ENCODE measurements around the gene MRPL44.

Gene MRPL44

GRCh38 chr2:223972656-223973102 lies 15.4 kb downstream of the MRPL44 start:
- no peaks in the 10 kb centered on the region for H3K27me3 ChIP-seq (ENCODE audit: insufficient read depth, low read length)
- peaks cover 15% of the 10 kb centered on the region for H3K36me3 ChIP-seq (ENCODE audit: insufficient read depth, low read length)
- no peak overlapping the region for H2AFZ ChIP-seq (ENCODE audit: low read length, unreplicated experiment)
- no peak overlapping the region for H3K27ac ChIP-seq (ENCODE audit: low read depth, low read length)
- H3K4me1 ChIP-seq (ENCODE audit: control insufficient read depth, insufficient read depth, low read length, unreplicated experiment) = peaks cover 34% of the 10 kb centered on the region
- H3K4me3 ChIP-seq (ENCODE audit: low read depth, low read length) = no peak overlapping the region
- H3K79me2 ChIP-seq (ENCODE audit: control insufficient read depth, insufficient read depth, low read length, unreplicated experiment) = no peaks in the 10 kb centered on the region

DNA sequence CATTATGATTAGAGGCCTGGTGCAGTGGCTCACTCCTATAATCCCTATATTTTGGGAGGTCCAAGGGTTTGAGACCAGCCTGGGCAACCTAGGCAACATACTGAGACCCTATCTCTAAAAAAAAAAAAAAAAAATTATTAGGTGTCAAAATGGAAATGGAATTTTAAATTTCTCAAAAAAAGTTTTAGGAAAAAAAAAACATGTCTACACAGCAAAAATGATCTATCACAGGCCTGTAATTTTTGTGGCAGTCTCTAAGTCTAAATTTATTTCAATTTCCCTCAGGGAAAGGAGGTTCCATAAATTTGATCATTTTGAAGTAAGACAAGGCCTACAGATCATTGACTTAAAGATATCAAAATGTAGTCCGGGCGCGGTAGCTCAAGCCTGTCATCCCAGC lies 16.3 kb downstream of the MRPL44 start:
- H3K36me3 ChIP-seq (ENCODE audit: insufficient read depth, low read length) = peaks cover 15% of the 10 kb centered on the region
- H3K4me3 ChIP-seq (ENCODE audit: low read depth, low read length) = no peak overlapping the region
- no peaks in the 10 kb centered on the region for H3K27me3 ChIP-seq (ENCODE audit: insufficient read depth, low read length)
- no peaks in the 10 kb centered on the region for H3K79me2 ChIP-seq (ENCODE audit: control insufficient read depth, insufficient read depth, low read length, unreplicated experiment)
- H3K27ac ChIP-seq (ENCODE audit: low read depth, low read length) = no peak overlapping the region
- no peak overlapping the region for H2AFZ ChIP-seq (ENCODE audit: low read length, unreplicated experiment)
- H3K4me1 ChIP-seq (ENCODE audit: control insufficient read depth, insufficient read depth, low read length, unreplicated experiment) = peaks cover 30% of the 10 kb centered on the region

- Histone ChIP-seq H3K79me2 (ENCODE audit: control insufficient read depth, insufficient read depth, low read length, unreplicated experiment) (no peaks in the 10 kb centered on the region), H3K27ac (ENCODE audit: low read depth, low read length) (peak overlapping the region; percentile 62)
These were observed 19.5 kb downstream of the MRPL44 start for GRCh38 chr2:223976635-223977226.

DNA sequence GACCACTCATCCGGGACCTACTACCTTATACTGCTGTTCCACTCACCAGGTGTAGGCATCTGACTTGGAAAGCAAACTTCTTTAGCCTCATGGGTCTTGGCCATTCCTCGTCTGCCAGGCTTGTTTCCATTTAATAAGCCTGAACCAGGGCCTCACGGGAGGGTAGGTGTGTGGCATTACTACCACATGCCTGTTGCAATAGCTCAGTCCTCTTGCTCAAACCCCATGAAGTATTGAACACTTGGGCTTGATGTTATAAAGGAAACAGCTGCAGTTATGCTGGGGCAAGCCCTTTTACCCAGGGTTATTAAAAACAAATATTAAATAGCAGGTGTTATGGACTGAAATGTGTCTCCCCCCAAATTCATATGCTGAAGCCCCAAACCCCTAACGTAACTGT lies 21.2 kb downstream of the MRPL44 start:
- Histone ChIP-seq H3K27me3 (ENCODE audit: insufficient read depth, low read length) (no peaks in the 10 kb centered on the region), H3K27ac (ENCODE audit: low read depth, low read length) (no peak overlapping the region), H3K4me1 (ENCODE audit: control insufficient read depth, insufficient read depth, low read length, unreplicated experiment) (peaks cover 35% of the 10 kb centered on the region), H2AFZ (ENCODE audit: low read length, unreplicated experiment) (no peak overlapping the region), H3K4me3 (ENCODE audit: low read depth, low read length) (no peak overlapping the region), H3K36me3 (ENCODE audit: insufficient read depth, low read length) (peaks cover 54% of the 10 kb centered on the region), H3K79me2 (ENCODE audit: control insufficient read depth, insufficient read depth, low read length, unreplicated experiment) (no peaks in the 10 kb centered on the region)

More at GRCh38 chr2:223976635-223977226, 19.5 kb downstream of the MRPL44 start:
- H3K27me3 ChIP-seq (ENCODE audit: insufficient read depth, low read length) = no peaks in the 10 kb centered on the region
- H3K4me1 ChIP-seq (ENCODE audit: control insufficient read depth, insufficient read depth, low read length, unreplicated experiment) = peaks cover 35% of the 10 kb centered on the region
- H3K36me3 ChIP-seq (ENCODE audit: insufficient read depth, low read length) = peaks cover 41% of the 10 kb centered on the region
- H2AFZ ChIP-seq (ENCODE audit: low read length, unreplicated experiment) = no peak overlapping the region
- no peak overlapping the region for H3K4me3 ChIP-seq (ENCODE audit: low read depth, low read length)

DNA sequence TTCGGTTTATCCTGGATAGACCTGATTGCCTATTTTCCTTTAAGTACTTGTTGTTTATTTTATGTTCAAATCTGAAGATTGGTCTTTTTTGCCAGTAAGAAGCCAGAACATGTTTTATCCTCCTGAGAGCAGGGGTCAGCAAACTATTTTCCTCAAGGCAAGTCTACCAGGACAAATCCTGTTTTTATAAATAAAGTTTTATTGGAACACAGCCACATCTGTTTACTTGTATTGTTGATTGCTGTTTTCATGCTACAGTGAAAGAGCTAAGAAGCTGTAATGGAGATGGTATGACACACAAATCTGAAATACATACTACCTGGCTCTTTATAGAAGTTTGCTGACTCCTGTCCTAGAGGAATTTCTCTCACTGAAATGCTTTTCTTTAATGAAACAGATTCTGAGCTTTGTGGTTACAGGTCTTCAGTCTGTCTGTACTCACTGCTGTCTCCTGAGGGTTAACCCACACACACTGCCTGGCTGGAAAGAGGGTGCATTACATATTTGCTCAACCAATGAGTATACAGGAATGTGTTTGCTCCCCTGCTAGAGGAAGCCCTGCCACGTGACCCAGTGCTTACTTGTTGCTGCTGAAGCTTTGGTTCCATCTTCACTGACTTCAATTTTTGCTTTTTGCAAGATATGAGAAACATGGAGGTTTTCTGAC lies 22.6 kb downstream of the MRPL44 start:
- Histone ChIP-seq H2AFZ (ENCODE audit: low read length, unreplicated experiment) (no peak overlapping the region), H3K79me2 (ENCODE audit: control insufficient read depth, insufficient read depth, low read length, unreplicated experiment) (no peaks in the 10 kb centered on the region), H3K4me3 (ENCODE audit: low read depth, low read length) (no peak overlapping the region), H3K27me3 (ENCODE audit: insufficient read depth, low read length) (no peaks in the 10 kb centered on the region), H3K4me1 (ENCODE audit: control insufficient read depth, insufficient read depth, low read length, unreplicated experiment) (peaks cover 35% of the 10 kb centered on the region), H3K27ac (ENCODE audit: low read depth, low read length) (peak overlapping the region; percentile 10; the same call in 1 of the 2 replicates), H3K36me3 (ENCODE audit: insufficient read depth, low read length) (peaks cover 57% of the 10 kb centered on the region)

- Histone ChIP-seq H3K27ac (ENCODE audit: low read depth, low read length) (no peak overlapping the region), H3K4me3 (ENCODE audit: low read depth, low read length) (no peak overlapping the region), H3K36me3 (ENCODE audit: insufficient read depth, low read length) (peaks cover 57% of the 10 kb centered on the region), H3K4me1 (ENCODE audit: control insufficient read depth, insufficient read depth, low read length, unreplicated experiment) (peaks cover 35% of the 10 kb centered on the region), H3K79me2 (ENCODE audit: control insufficient read depth, insufficient read depth, low read length, unreplicated experiment) (no peaks in the 10 kb centered on the region), H3K27me3 (ENCODE audit: insufficient read depth, low read length) (no peaks in the 10 kb centered on the region), H2AFZ (ENCODE audit: low read length, unreplicated experiment) (no peak overlapping the region)
These were observed 23.1 kb downstream of the MRPL44 start for GRCh38 chr2:223980397-223980735.

GRCh38 chr2:223980803-223981202 lies 23.5 kb downstream of the MRPL44 start:
- no peak overlapping the region for H3K4me3 ChIP-seq (ENCODE audit: low read depth, low read length)
- peaks cover 54% of the 10 kb centered on the region for H3K36me3 ChIP-seq (ENCODE audit: insufficient read depth, low read length)
- no peaks in the 10 kb centered on the region for H3K79me2 ChIP-seq (ENCODE audit: control insufficient read depth, insufficient read depth, low read length, unreplicated experiment)
- peaks cover 35% of the 10 kb centered on the region for H3K4me1 ChIP-seq (ENCODE audit: control insufficient read depth, insufficient read depth, low read length, unreplicated experiment)
- H3K27me3 ChIP-seq (ENCODE audit: insufficient read depth, low read length) = no peaks in the 10 kb centered on the region
- H3K27ac ChIP-seq (ENCODE audit: low read depth, low read length) = no peak overlapping the region
- no peak overlapping the region for H2AFZ ChIP-seq (ENCODE audit: low read length, unreplicated experiment)

- H3K36me3 ChIP-seq (ENCODE audit: insufficient read depth, low read length) = peaks cover 55% of the 10 kb centered on the region
- no peak overlapping the region for H3K27ac ChIP-seq (ENCODE audit: low read depth, low read length)
These were observed 24.0 kb downstream of the MRPL44 start for GRCh38 chr2:223981241-223981640.

DNA sequence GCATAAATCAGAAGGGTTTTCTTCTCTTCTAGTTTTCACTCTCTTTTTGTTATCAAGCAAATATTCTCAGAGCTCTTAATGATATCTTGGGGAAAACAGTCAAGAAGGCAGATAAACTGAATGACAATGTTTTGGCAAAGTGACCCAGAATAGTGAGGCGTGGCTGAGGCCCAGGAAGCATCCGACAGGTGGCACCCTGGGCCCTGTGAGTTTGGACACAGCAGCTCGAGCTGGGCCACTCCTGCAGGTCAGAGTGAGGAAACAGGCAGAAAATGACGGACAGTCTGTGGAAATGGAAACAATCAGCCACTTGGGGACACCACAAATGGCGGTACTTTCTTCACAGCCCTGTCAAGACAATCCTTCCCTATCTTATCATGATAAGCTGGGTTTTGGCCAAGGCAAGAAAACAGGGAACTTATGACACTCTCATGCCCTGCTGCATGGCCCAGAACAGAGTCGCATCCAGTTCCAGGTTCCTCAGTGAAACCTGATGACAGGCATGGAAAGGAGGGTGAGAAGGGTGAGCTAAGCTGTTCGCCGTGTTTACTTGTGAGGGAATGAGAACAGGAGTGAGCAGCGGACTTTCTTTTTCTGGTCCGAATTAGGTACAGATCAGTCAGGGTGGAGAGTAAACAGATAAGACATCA lies 32.1 kb downstream of the MRPL44 start:
- Histone ChIP-seq H3K4me3 (ENCODE audit: low read depth, low read length) (no peak overlapping the region), H3K79me2 (ENCODE audit: control insufficient read depth, insufficient read depth, low read length, unreplicated experiment) (no peaks in the 10 kb centered on the region), H3K27me3 (ENCODE audit: insufficient read depth, low read length) (no peaks in the 10 kb centered on the region), H3K36me3 (ENCODE audit: insufficient read depth, low read length) (peaks cover 22% of the 10 kb centered on the region), H2AFZ (ENCODE audit: low read length, unreplicated experiment) (no peak overlapping the region), H3K4me1 (ENCODE audit: control insufficient read depth, insufficient read depth, low read length, unreplicated experiment) (peaks cover 6% of the 10 kb centered on the region), H3K27ac (ENCODE audit: low read depth, low read length) (no peak overlapping the region)

More at GRCh38 chr2:223981241-223981640, 24.0 kb downstream of the MRPL44 start:
- no peaks in the 10 kb centered on the region for H3K27me3 ChIP-seq (ENCODE audit: insufficient read depth, low read length)
- no peaks in the 10 kb centered on the region for H3K79me2 ChIP-seq (ENCODE audit: control insufficient read depth, insufficient read depth, low read length, unreplicated experiment)
- H3K4me3 ChIP-seq (ENCODE audit: low read depth, low read length) = no peak overlapping the region
- H2AFZ ChIP-seq (ENCODE audit: low read length, unreplicated experiment) = no peak overlapping the region
- peaks cover 35% of the 10 kb centered on the region for H3K4me1 ChIP-seq (ENCODE audit: control insufficient read depth, insufficient read depth, low read length, unreplicated experiment)

DNA sequence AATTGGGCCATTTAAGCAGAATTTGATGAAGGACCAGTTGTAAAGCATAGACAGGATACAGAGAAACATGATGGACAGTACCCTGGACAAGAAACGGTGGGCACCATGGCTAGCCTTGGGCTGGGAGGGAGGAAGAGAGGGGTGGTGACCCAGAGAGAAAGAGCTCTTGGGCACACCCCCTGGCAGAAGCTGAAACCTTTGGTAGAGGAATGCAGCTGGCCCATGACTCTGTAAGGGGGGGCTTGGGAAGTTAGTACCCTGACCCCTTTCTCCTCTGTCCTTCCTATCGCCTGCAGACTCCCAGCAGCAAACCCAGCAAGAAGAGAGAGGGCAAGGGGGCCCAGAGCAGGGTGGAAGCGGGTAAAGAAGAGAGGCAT lies 32.6 kb downstream of the MRPL44 start:
- H3K79me2 ChIP-seq (ENCODE audit: control insufficient read depth, insufficient read depth, low read length, unreplicated experiment) = no peaks in the 10 kb centered on the region
- peaks cover 17% of the 10 kb centered on the region for H3K36me3 ChIP-seq (ENCODE audit: insufficient read depth, low read length)
- H3K27me3 ChIP-seq (ENCODE audit: insufficient read depth, low read length) = no peaks in the 10 kb centered on the region
- no peak overlapping the region for H3K4me3 ChIP-seq (ENCODE audit: low read depth, low read length)
- H3K4me1 ChIP-seq (ENCODE audit: control insufficient read depth, insufficient read depth, low read length, unreplicated experiment) = peaks cover 8% of the 10 kb centered on the region
- H3K27ac ChIP-seq (ENCODE audit: low read depth, low read length) = no peak overlapping the region
- no peak overlapping the region for H2AFZ ChIP-seq (ENCODE audit: low read length, unreplicated experiment)

DNA sequence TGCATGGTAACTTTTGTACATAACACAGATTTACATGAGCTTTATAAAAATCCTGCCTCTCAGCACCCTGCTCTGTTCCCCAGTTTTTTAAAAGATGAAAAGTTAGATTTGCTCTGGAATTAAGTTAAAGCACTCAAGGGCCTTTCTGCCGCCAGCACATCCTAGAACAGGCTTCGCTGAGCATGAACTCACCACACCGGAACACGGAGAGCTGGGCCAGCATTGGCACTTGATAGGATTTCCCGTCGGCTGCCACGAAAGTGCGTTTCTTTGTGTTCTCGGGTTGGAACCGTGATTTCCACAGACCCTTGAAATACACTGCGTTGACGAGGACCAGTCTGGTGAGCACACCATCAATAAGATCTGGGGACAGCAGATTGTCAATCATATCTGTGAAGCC lies 34.3 kb downstream of the MRPL44 start:
- no peaks in the 10 kb centered on the region for H3K27me3 ChIP-seq (ENCODE audit: insufficient read depth, low read length)
- H3K36me3 ChIP-seq (ENCODE audit: insufficient read depth, low read length) = peaks cover 22% of the 10 kb centered on the region
- H2AFZ ChIP-seq (ENCODE audit: low read length, unreplicated experiment) = no peak overlapping the region
- no peak overlapping the region for H3K27ac ChIP-seq (ENCODE audit: low read depth, low read length)
- H3K79me2 ChIP-seq (ENCODE audit: control insufficient read depth, insufficient read depth, low read length, unreplicated experiment) = peaks cover 4% of the 10 kb centered on the region
- no peak overlapping the region for H3K4me3 ChIP-seq (ENCODE audit: low read depth, low read length)
- peaks cover 15% of the 10 kb centered on the region for H3K4me1 ChIP-seq (ENCODE audit: control insufficient read depth, insufficient read depth, low read length, unreplicated experiment)
